ENCODE data around the gene MACF1.

- no peak for TF ChIP-seq LEF1 (IDR thresholded peaks at IDR 0.05; ENCODE audit: borderline replicate concordance)
- TF ChIP-seq SUZ12 (IDR thresholded peaks at IDR 0.05): no peak
- no peak for TF ChIP-seq TARDBP (IDR thresholded peaks at IDR 0.05)
- no peak for TF ChIP-seq PKNOX1 (IDR thresholded peaks at IDR 0.05)
- no peak for TF ChIP-seq BHLHE40 (IDR thresholded peaks at IDR 0.05; ENCODE audit: borderline replicate concordance)
- TF ChIP-seq FOXA1 (IDR thresholded peaks at IDR 0.05): no peak
- no peak for TF ChIP-seq SP1 (IDR thresholded peaks at IDR 0.05)
Measured at GRCh38 chr1:39159224-39160036, 45.1 kb upstream of the MACF1 start.

Measured in HEK293T (cell line).